ENCODE measurements around the gene SNRPD1. TPM values are rescaled to one million over a fixed set of nuclear protein-coding genes. Genes with fewer than 3 reads are reported as not detected.

SNRPD1 gene
- total and polyA plus RNA-seq, 9 of the 15 experiments (the other 6 are each of a cell fraction or from before 2014, with no cell fraction given): 186 to 1,063 (median 313) TPM

DNA sequence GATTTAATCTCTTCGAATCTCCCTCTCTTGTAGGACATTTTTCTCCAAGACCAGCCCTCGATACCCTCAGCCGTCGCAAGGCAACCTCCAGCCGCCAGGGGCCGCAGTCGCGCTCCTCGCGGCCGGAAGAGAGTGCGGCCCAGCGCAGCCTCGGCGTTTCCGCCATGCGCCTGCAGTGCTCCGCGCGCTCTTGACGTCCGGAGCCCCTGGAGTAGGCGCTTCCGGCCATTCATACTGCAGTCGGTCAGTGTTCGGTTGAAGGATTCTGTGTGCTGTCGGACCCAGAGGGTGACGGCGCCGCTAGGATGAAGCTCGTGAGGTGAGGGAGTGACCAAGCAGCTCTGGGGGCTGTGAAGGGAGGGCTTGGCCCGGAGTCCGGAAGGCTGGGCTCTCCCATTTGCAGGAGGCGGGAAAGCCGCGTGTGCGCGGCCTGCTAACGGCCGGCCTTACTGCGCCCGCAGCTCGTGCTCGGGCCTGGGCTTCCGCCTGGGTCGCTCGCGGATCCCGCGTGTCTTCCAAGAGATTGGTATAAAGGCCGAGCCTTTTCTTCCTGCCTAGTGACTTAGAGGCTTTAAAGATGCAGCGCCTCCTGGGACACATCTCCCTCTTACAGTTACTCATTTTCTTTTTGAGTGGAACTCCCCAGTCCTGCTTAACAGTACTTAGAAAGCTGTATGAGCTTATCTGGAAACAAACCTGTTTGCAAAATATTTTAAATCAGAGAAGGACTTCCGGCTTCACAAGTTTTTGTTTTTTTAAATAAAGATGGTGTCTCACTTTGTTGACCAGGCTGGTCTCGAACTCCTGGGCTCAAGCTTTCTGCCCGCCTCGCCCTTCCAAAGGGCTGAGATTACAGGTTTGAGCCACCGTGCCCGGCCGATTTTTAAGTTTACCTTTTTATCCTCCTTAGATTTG, at the start of gene SNRPD1 (continued):
- TF ChIP-seq, protein P1, sequence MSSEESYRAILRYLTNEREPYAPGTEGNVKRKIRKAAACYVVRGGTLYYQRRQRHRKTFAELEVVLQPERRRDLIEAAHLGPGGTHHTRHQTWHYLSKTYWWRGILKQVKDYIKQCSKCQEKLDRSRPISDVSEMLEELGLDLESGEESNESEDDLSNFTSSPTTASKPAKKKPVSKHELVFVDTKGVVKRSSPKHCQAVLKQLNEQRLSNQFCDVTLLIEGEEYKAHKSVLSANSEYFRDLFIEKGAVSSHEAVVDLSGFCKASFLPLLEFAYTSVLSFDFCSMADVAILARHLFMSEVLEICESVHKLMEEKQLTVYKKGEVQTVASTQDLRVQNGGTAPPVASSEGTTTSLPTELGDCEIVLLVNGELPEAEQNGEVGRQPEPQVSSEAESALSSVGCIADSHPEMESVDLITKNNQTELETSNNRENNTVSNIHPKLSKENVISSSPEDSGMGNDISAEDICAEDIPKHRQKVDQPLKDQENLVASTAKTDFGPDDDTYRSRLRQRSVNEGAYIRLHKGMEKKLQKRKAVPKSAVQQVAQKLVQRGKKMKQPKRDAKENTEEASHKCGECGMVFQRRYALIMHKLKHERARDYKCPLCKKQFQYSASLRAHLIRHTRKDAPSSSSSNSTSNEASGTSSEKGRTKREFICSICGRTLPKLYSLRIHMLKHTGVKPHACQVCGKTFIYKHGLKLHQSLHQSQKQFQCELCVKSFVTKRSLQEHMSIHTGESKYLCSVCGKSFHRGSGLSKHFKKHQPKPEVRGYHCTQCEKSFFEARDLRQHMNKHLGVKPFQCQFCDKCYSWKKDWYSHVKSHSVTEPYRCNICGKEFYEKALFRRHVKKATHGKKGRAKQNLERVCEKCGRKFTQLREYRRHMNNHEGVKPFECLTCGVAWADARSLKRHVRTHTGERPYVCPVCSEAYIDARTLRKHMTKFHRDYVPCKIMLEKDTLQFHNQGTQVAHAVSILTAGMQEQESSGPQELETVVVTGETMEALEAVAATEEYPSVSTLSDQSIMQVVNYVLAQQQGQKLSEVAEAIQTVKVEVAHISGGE (CRISPR knock-in tag; IDR thresholded peaks at IDR 0.05): peak; percentile 88 to 97 (median 93); a peak in 5 of 6 replicates
- peak; percentile 91 for TF ChIP-seq TAF9B (IDR thresholded peaks at IDR 0.05; ENCODE audit: partially characterized antibody)
- no peak for TF ChIP-seq KDM1A (IDR thresholded peaks at IDR 0.05)
- no peak for TF ChIP-seq NELFE (IDR thresholded peaks at IDR 0.05; ENCODE audit: insufficient read depth, insufficient read length)
- TF ChIP-seq TCF3 (CRISPR knock-in tag; IDR thresholded peaks at IDR 0.05): peak; percentile 26
- TF ChIP-seq ZSCAN32 (CRISPR knock-in tag; IDR thresholded peaks at IDR 0.05): no peak
- peak; percentile 70 for TF ChIP-seq ESRRA (IDR thresholded peaks at IDR 0.05; ENCODE audit: borderline replicate concordance, low read depth)
- TF ChIP-seq FOXJ3 (CRISPR knock-in tag; IDR thresholded peaks at IDR 0.05): no peak
- TF ChIP-seq ZNF197 (CRISPR knock-in tag; IDR thresholded peaks at IDR 0.05; ENCODE audit: low read depth): no peak
- TF ChIP-seq PHF21A (IDR thresholded peaks at IDR 0.05; ENCODE audit: borderline replicate concordance, low read depth): no peak
- TF ChIP-seq, protein P2, sequence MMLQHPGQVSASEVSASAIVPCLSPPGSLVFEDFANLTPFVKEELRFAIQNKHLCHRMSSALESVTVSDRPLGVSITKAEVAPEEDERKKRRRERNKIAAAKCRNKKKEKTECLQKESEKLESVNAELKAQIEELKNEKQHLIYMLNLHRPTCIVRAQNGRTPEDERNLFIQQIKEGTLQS (IDR thresholded peaks at IDR 0.05): no peak
- TF ChIP-seq, protein P2 (CRISPR knock-in tag; conservative IDR thresholded peaks at IDR 0.05): no peak; the same call in 1 of the 2 replicates
- TF ChIP-seq WHSC1 (IDR thresholded peaks at IDR 0.05; ENCODE audit: low read length): no peak

All from K562 (cell line).